ENCODE data around the gene WFDC8.

DNA sequence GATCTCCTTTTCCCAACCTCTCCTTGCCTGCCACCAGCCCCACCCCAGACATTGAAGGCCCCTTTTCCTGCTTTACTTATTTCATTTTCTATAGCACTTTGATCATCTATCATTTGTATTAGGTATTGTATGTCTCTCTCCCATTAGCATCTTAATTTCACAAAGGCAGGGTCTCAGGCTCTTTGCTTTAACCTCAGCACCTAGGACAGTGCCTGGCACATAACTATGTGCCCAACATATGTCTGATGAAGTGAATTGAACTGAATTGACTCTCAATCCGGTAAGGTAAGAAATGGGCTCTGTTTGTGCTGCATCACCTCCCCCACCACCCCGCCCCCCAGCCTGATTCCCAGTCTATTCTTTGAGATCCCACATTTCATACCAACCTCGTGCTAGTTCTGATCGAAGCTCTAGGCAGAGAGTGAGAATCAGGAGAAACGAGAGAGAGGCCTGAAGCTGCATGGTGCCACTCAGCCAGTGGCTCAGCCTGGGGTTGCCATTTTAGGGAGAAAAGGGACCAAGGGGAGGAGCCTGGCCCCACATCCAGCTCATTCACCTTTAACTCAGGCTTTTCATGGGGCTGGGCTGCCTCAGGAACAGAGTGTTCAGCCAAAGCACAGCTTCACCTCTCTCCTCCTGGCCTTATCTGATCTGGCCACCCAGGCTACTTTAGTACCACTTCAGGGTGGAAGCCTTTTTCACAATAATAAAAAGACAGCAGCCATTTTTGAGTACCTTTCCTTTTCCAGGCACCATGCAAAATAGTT, 63.8 kb downstream of the WFDC8 start, which contains the start of gene SPINT3:
- TF ChIP-seq, protein P1, sequence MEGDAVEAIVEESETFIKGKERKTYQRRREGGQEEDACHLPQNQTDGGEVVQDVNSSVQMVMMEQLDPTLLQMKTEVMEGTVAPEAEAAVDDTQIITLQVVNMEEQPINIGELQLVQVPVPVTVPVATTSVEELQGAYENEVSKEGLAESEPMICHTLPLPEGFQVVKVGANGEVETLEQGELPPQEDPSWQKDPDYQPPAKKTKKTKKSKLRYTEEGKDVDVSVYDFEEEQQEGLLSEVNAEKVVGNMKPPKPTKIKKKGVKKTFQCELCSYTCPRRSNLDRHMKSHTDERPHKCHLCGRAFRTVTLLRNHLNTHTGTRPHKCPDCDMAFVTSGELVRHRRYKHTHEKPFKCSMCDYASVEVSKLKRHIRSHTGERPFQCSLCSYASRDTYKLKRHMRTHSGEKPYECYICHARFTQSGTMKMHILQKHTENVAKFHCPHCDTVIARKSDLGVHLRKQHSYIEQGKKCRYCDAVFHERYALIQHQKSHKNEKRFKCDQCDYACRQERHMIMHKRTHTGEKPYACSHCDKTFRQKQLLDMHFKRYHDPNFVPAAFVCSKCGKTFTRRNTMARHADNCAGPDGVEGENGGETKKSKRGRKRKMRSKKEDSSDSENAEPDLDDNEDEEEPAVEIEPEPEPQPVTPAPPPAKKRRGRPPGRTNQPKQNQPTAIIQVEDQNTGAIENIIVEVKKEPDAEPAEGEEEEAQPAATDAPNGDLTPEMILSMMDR (conservative IDR thresholded peaks at IDR 0.05; ENCODE audit: low read length): no peak
- no peak for TF ChIP-seq EZH2phosphoT487 (IDR thresholded peaks at IDR 0.05; ENCODE audit: borderline replicate concordance, low read depth, low read length)
